Smooth muscle cell of the brain vasculature (primary cell): ENCODE data around the gene BRSK2.

Experiments used
- DNase-seq: peaks from one replicate; pipeline ENCODE4 v3.0.0-alpha.2; 2012; ENCODE audit warnings: low read depth, low spot score

BRSK2 gene

GRCh38 chr11:1468002-1468401, 78.3 kb downstream of the BRSK2 start:
- no peak for DNase-seq

DNA sequence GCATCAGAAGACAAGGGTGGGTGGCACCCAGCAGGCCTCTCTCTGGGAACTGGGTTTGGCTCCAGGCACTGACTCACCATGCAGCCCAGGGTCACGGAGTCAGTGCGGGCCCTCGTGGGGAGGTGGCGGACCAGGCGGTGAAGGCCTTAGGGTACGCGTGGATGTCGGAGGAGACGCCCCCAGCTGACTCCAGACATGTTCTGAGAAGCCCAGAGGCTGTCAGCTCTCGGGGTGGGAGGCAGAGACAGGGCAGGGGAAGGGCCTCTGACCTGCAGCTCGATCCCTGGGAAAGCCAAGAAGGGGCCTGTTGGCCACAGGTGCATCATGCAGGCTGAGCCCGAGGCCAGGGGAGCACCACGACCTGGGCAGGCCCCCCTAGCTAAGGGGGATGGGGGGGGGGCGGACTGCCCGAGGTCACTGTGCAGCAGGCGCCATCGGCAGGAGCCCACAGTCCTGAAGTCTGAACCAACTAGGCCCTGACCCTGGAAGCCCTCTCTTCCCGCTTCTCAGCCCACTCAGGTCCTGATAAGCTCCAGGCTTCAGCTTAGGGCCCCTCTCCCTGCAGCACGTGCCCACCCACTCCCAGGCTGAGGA, 78.8 kb downstream of the BRSK2 start:
- DNase-seq: no peak

DNA sequence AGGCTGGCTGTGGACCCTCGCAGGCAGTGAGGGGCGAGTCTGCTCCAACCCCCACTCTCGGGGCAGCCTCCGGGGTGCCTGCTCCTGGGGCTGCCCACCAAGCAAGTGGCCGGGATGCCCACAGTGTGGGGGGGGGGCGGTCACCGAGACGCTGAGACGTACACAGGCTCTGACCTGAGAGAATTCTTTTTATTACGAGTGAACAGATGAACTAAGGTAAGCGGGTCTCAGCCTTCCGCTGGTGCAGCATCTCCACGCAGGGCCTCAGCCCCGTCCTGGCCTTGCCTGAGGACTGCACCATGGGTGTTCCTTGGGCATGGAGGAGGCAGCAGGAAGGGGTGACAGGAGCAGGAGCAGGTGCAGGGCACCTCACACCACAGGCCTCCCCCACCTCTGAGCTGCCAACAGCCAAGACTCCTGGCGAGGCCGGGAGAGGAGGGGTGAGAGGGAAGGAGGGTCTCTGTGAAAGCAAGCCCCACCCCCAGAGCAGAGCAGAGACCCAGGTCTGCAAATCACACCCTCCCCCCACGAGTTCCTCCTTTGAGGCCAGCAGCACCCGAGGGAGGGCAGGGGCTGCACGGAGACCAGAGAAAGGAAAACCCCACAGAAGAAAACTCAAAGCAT, 79.7 kb downstream of the BRSK2 start:
- no peak for DNase-seq

- DNase-seq: no peak
Measured at GRCh38 chr11:1469911-1470680, 80.4 kb downstream of the BRSK2 start.

DNA sequence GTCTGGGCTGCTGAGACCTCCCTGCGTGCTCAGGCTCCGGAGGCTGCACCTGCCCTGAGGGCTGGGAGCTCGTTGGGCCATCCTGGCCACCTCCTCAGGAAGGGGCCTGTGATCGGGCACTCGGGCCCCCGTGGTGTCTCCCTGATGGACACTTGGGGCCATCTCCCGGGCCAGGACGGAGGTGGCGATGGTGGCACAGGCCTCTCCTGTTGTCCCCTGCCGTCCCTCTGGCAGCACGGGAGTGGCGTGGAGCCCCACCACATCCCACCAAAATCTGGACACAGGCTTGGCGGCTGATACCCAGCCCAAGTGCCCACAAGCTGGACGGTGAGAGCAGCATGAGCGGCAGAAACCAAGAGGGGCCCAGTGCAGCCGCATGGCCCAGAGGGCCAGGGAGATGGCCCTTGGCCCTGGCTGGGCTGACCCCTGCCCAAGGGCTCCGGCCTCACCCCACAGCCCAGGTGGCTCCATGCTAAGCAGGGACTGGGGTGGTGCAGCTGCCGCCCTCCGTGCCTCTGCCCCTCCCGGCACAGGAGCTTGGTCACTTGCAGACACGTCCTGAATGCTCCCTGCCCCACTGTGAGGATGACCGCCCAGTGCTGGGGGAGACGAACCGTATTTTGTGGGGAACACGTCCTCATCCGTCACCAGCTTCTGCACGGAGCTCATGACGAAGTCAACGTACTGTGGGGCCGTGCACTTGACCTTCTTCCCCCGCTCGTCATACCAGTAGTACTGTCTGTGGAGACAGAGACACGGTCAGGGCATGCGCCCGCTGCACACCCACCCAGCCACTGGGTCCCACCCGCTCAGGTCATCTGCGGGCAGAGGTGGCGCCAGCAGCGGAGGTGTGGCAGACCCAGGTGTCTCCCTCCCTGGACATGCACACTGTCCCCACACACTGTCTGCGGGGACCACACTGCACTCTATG, 81.2 kb downstream of the BRSK2 start:
- no peak for DNase-seq

DNA sequence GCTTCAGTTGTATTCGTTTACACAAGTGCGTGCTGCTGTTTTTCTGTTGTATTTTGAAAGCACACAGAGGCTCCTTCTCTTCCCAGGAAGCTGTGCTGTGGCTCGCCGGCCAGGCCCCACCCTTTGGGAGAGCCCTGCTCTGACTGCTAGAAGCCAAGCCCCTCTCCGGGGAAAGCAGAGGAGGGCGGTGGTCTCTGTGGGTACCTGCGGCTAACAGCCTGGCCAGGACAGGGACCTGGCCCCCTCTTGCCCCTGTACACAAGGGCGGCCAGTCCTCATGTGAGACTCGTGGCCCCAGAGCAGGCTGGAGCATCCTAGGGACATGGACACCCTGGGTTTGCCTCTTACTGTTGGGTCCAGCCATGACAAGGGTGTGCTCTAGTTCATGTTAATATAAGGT, 82.0 kb downstream of the BRSK2 start:
- no peak for DNase-seq

- no peak for DNase-seq
Measured at GRCh38 chr11:1472180-1473005, 82.7 kb downstream of the BRSK2 start.

GRCh38 chr11:1473011-1473628, 83.4 kb downstream of the BRSK2 start:
- no peak for DNase-seq

GRCh38 chr11:1473786-1474185, 84.1 kb downstream of the BRSK2 start:
- no peak for DNase-seq

- no peak for DNase-seq
Measured at GRCh38 chr11:1475841-1476240, 86.1 kb downstream of the BRSK2 start.

DNA sequence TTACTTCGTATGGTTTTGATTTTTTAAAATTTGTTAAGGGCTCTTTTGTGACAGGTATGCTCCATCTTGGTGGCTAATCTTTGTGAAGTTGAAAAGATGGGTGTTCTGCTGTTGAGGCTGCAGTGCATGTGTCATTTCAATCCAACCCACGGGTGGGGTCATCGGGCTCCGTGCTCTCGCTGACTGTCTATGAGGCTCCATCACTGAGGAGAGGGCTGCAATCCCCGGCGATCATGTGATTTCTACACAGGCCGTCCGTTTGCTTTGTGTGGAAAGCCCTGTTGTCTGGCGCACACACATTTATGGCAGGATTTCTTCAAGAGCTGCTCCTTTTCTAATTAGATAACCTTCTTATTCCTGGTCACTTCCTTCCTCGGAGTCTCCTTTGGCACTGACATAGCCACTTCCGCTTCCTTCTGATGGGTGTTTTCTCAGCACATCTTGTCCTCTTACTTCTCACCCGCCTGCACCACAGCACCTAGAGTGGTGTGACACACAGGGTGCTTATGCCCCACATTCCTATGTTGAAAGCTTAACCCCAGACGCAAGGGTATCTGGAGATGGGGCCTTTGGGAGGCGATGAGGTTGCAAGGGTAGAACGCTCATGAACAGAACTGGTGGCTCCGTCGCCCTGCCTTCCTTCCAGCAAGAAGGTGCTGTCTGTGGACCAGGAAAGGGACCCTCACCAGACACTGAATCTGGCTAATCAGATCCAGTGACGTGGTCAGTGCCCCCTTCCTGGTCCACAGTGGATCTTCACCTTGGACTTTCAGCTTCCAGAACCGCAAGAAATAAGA, 87.4 kb downstream of the BRSK2 start:
- DNase-seq: no peak

GRCh38 chr11:1478011-1478410, 88.3 kb downstream of the BRSK2 start:
- no peak for DNase-seq

GRCh38 chr11:1478544-1478943, 88.8 kb downstream of the BRSK2 start:
- DNase-seq: no peak

DNA sequence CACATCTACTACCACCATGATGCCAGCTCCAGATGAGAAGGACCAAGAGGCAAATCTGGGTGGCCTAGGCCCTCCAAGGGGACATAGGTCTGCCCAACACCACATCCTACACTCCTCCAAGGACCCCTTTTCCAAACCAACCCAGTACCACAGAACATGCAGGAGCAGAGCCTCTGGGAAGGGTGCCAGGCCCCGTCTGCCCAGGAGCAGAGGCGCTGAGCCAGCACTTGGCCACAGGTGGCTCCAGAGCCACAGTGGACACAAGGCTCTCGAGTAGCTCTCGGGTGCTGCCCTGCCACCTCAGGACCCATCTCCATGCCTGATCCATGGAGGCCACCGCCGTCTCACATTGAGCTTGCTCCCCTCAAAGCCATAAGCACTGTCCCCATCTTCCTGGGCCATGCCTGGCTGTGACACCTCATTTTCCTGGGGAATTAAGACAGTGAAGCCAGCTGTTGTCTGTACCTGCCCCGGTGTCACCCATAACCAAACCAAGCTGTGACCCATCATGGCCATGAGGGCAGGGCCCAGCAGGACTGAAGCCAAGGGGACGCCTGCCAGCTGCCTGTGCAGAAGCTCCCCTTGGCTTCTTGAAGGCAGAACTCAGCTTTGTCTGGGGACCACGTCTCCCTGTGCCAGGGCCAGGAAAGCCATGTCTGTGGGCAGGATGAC, 89.4 kb downstream of the BRSK2 start:
- DNase-seq: no peak

GRCh38 chr11:1479678-1480118, 90.0 kb downstream of the BRSK2 start:
- DNase-seq: no peak

- DNase-seq: no peak
Measured at GRCh38 chr11:1480191-1480554, 90.4 kb downstream of the BRSK2 start.

GRCh38 chr11:1480555-1481482, 91.1 kb downstream of the BRSK2 start:
- DNase-seq: no peak

- DNase-seq: no peak
Measured at GRCh38 chr11:1481483-1481825, 91.7 kb downstream of the BRSK2 start.
